Measurements from ENCODE around the gene ZBTB16.

ZBTB16 gene

GRCh38 chr11:114059278-114059983 lies at the start of gene ZBTB16:
Gene ZBTB16 (plus strand): TSS chr11:114059711. CDS start chr11:114063301, 3,590 bp downstream.
- H3K36me3 ChIP-seq (ENCODE audit: insufficient read depth, low read length) = no peaks in the 10 kb centered on the region
- no peak within 1 kb of the TSS for H3K4me2 ChIP-seq (ENCODE audit: insufficient read depth, low read length)
- TF ChIP-seq EZH2 (IDR thresholded peaks at IDR 0.05; ENCODE audit: borderline replicate concordance, low read depth, low read length, severe bottlenecking) = no peak
- TF ChIP-seq CTCF (IDR thresholded peaks at IDR 0.05; ENCODE audit: borderline replicate concordance, extremely low read depth, low read length, poor library complexity, severe bottlenecking) = no peak
- no peaks in the 10 kb centered on the region for H4K20me1 ChIP-seq (ENCODE audit: insufficient read depth, low read length)
- H3K4me1 ChIP-seq (ENCODE audit: insufficient read depth, low read length) = no peaks in the 10 kb centered on the region
- ATAC-seq (ENCODE audit: insufficient read depth, low read depth) = no peak
- H3K9me3 ChIP-seq (ENCODE audit: insufficient read depth, low read length, severe bottlenecking) = no peaks in the 10 kb centered on the region
- peaks cover 11% of the 10 kb centered on the region for H3K27me3 ChIP-seq (ENCODE audit: insufficient read depth, low read length, poor library complexity)
- H2AFZ ChIP-seq (ENCODE audit: low read depth, low read length) = no peak within 1 kb of the TSS
- no peak within 1 kb of the TSS for H3K27ac ChIP-seq (ENCODE audit: low read length)
- no peak for DNase-seq
- no peak within 1 kb of the TSS for H3K9ac ChIP-seq (ENCODE audit: low read depth, low read length)
- no peaks in the 10 kb centered on the region for H3K79me2 ChIP-seq (ENCODE audit: insufficient read depth, low read length)
- H3K4me3 ChIP-seq (ENCODE audit: low read depth in 1 of 2, low read length in 2 of 2) = no peak within 1 kb of the TSS

- Histone ChIP-seq H3K4me2 (ENCODE audit: insufficient read depth, low read length) (no peak overlapping the region), H2AFZ (ENCODE audit: low read depth, low read length) (no peak overlapping the region), H3K27me3 (ENCODE audit: insufficient read depth, low read length, poor library complexity) (no peaks in the 10 kb centered on the region), H3K4me1 (ENCODE audit: insufficient read depth, low read length) (no peaks in the 10 kb centered on the region), H3K9me3 (ENCODE audit: insufficient read depth, low read length, severe bottlenecking) (no peaks in the 10 kb centered on the region), H3K79me2 (ENCODE audit: insufficient read depth, low read length) (no peaks in the 10 kb centered on the region), H4K20me1 (ENCODE audit: insufficient read depth, low read length) (no peaks in the 10 kb centered on the region), H3K27ac (ENCODE audit: low read length) (no peak overlapping the region), H3K36me3 (ENCODE audit: insufficient read depth, low read length) (no peaks in the 10 kb centered on the region), H3K4me3 (ENCODE audit: low read depth in 1 of 2, low read length in 2 of 2) (no peak overlapping the region), H3K9ac (ENCODE audit: low read depth, low read length) (no peak overlapping the region)
- DNase-seq = no peak
- no peak for TF ChIP-seq EZH2 (IDR thresholded peaks at IDR 0.05; ENCODE audit: borderline replicate concordance, low read depth, low read length, severe bottlenecking)
- no peak for TF ChIP-seq CTCF (IDR thresholded peaks at IDR 0.05; ENCODE audit: borderline replicate concordance, extremely low read depth, low read length, poor library complexity, severe bottlenecking)
- no peak for ATAC-seq (ENCODE audit: insufficient read depth, low read depth)
These were observed 48.6 kb upstream of the ZBTB16 start for GRCh38 chr11:114010931-114011330.

- no peak overlapping the region for H3K27ac ChIP-seq (ENCODE audit: low read length)
- TF ChIP-seq EZH2 (IDR thresholded peaks at IDR 0.05; ENCODE audit: borderline replicate concordance, low read depth, low read length, severe bottlenecking) (no peak), CTCF (IDR thresholded peaks at IDR 0.05; ENCODE audit: borderline replicate concordance, extremely low read depth, low read length, poor library complexity, severe bottlenecking) (no peak)
- H3K4me2 ChIP-seq (ENCODE audit: insufficient read depth, low read length) = no peak overlapping the region
- ATAC-seq (ENCODE audit: insufficient read depth, low read depth) = no peak
- no peaks in the 10 kb centered on the region for H3K36me3 ChIP-seq (ENCODE audit: insufficient read depth, low read length)
- H4K20me1 ChIP-seq (ENCODE audit: insufficient read depth, low read length) = no peaks in the 10 kb centered on the region
- no peaks in the 10 kb centered on the region for H3K9me3 ChIP-seq (ENCODE audit: insufficient read depth, low read length, severe bottlenecking)
- H3K27me3 ChIP-seq (ENCODE audit: insufficient read depth, low read length, poor library complexity) = no peaks in the 10 kb centered on the region
- no peaks in the 10 kb centered on the region for H3K4me1 ChIP-seq (ENCODE audit: insufficient read depth, low read length)
- H3K9ac ChIP-seq (ENCODE audit: low read depth, low read length) = no peak overlapping the region
- H3K79me2 ChIP-seq (ENCODE audit: insufficient read depth, low read length) = no peaks in the 10 kb centered on the region
- H3K4me3 ChIP-seq (ENCODE audit: low read depth in 1 of 2, low read length in 2 of 2) = no peak overlapping the region
- H2AFZ ChIP-seq (ENCODE audit: low read depth, low read length) = no peak overlapping the region
- no peak for DNase-seq
These were observed 48.1 kb upstream of the ZBTB16 start for GRCh38 chr11:114011443-114011842.

Data from DND-41 (cell line).